Measurements from ENCODE around the gene WFDC11. TPM values are rescaled to one million over a fixed set of nuclear protein-coding genes. Genes with fewer than 3 reads are reported as not detected.
"Not testable (repeated sequence)": the region's sequence is repeated elsewhere in the genome, so short reads cannot be mapped to it uniquely, and the experiment has no call there.

The WFDC11 gene
- total RNA-seq, 1 experiment from 2014 or later = not detected

GRCh38 chr20:45651726-45652125 lies 18.3 kb downstream of the WFDC11 start:
- not testable (repeated sequence) for H3K27ac ChIP-seq (ENCODE audit: low read depth, low read length); DNase-seq (ENCODE audit: low read depth, low spot score); H3K36me3 ChIP-seq (ENCODE audit: control insufficient read depth in 1 of 2, insufficient read depth in 2 of 2, low read length in 2 of 2)

GRCh38 chr20:45649312-45649863 lies 20.7 kb downstream of the WFDC11 start:
- no peak overlapping the region for H3K4me3 ChIP-seq (replicated peaks in 1 of 2; ENCODE audit: low read depth in 1 of 2, low read length in 2 of 2)
- H3K4me2 ChIP-seq (ENCODE audit: low read length) = no peak overlapping the region
- no peak overlapping the region for H3K27ac ChIP-seq (ENCODE audit: low read depth, low read length)
- no peak for DNase-seq (ENCODE audit: low read depth, low spot score)
- no peak for TF ChIP-seq EGR1 (IDR thresholded peaks at IDR 0.05; ENCODE audit: low read depth)
- TF ChIP-seq EZH2phosphoT487 (IDR thresholded peaks at IDR 0.05; ENCODE audit: borderline replicate concordance) = no peak
- H3K4me1 ChIP-seq (ENCODE audit: control insufficient read depth in 1 of 2, insufficient read depth in 2 of 2, low read length in 2 of 2) = no peaks in the 10 kb centered on the region
- intact Hi-C loops (cut with micrococcal nuclease) = no loop called here
- CTCF ChIA-PET = no interaction called here
- H3K79me2 ChIP-seq (ENCODE audit: insufficient read depth, low read length) = no peaks in the 10 kb centered on the region
- no peaks in the 10 kb centered on the region for H3K9me3 ChIP-seq (ENCODE audit: control insufficient read depth in 1 of 2, insufficient read depth in 1 of 2, low read depth in 1 of 2, low read length in 2 of 2)
- H2AFZ ChIP-seq (ENCODE audit: low read depth, low read length, poor library complexity, severe bottlenecking) = no peak overlapping the region
- no peaks in the 10 kb centered on the region for H4K20me1 ChIP-seq (ENCODE audit: insufficient read depth)
- ATAC-seq = no peak
- H3K36me3 ChIP-seq (ENCODE audit: control insufficient read depth in 1 of 2, insufficient read depth in 2 of 2, low read length in 2 of 2) = no peaks in the 10 kb centered on the region
- POLR2A ChIA-PET = no interaction called here
- RAD21 ChIA-PET (ENCODE audit: low non-redundant PET in 1 of 2, low total read pairs in 2 of 2, uncharacterized antibody in 2 of 2, unreplicated experiment in 2 of 2) = no interaction called here
- no TSS peak for BruUV-seq (replicated peaks)
- H3K27me3 ChIP-seq (ENCODE audit: insufficient read depth, low read length) = no peaks in the 10 kb centered on the region
- no peaks in the 10 kb centered on the region for H3K9me2 ChIP-seq (ENCODE audit: insufficient read depth)
- H3K9ac ChIP-seq (ENCODE audit: low read length) = no peak overlapping the region

More at GRCh38 chr20:45651726-45652125, 18.3 kb downstream of the WFDC11 start:
- RAD21 ChIA-PET (ENCODE audit: low non-redundant PET in 1 of 2, low total read pairs in 2 of 2, uncharacterized antibody in 2 of 2, unreplicated experiment in 2 of 2); POLR2A ChIA-PET; intact Hi-C loops (cut with micrococcal nuclease); H3K9ac ChIP-seq (ENCODE audit: low read length); H3K4me3 ChIP-seq (replicated peaks in 1 of 2; ENCODE audit: low read depth in 1 of 2, low read length in 2 of 2); H3K27me3 ChIP-seq (ENCODE audit: insufficient read depth, low read length); BruUV-seq (replicated peaks); H3K9me2 ChIP-seq (ENCODE audit: insufficient read depth); H3K79me2 ChIP-seq (ENCODE audit: insufficient read depth, low read length); H2AFZ ChIP-seq (ENCODE audit: low read depth, low read length, poor library complexity, severe bottlenecking); ATAC-seq; CTCF ChIA-PET; H4K20me1 ChIP-seq (ENCODE audit: insufficient read depth); H3K9me3 ChIP-seq (ENCODE audit: control insufficient read depth in 1 of 2, insufficient read depth in 1 of 2, low read depth in 1 of 2, low read length in 2 of 2); H3K4me2 ChIP-seq (ENCODE audit: low read length); H3K4me1 ChIP-seq (ENCODE audit: control insufficient read depth in 1 of 2, insufficient read depth in 2 of 2, low read length in 2 of 2): not testable (repeated sequence)

All from HCT116 (cell line).